Astrocyte of the cerebellum (primary cell): Measurements from ENCODE around the gene CHD3.
A peak's percentile ranks its signal among the peaks of the same experiment; 100 is the strongest.

Source experiments
- DNase-seq: peaks from one replicate; pipeline ENCODE4 v3.0.0-alpha.2; 2011; ENCODE audit warnings: low read depth
- H3K4me3 ChIP-seq: 2 replicates; pipeline ENCODE4 v1.5.1; 2011; ENCODE audit warnings: mild to moderate bottlenecking, low read depth, low read length, moderate library complexity
- CTCF ChIP-seq: IDR thresholded peaks from 2 replicates; pipeline ENCODE4 v1.5.1; 2012; ENCODE audit warnings: low read length, low read depth, moderate library complexity, mild to moderate bottlenecking; ENCODE audit errors: missing control alignments
- in situ Hi-C: cut with HindIII; loops from 2 replicates; pipeline ENCODE4 v1.10.0; 2017; ENCODE audit warnings: low sequenced_read_pairs

CHD3 gene

GRCh38 chr17:7888184-7888920 is at the start of gene CHD3:
TSS of gene CHD3 (plus strand) at chr17:7888789. CDS start at chr17:7889001, 212 bp downstream.
- in situ Hi-C loops, result no loop called here
- no peak for TF ChIP-seq CTCF
- H3K4me3 ChIP-seq, result peak within 1 kb of the TSS; percentile 39
- no peak for DNase-seq

GRCh38 chr17:7839190-7839875 is 49.3 kb upstream of the CHD3 start:
- TF ChIP-seq CTCF, result no peak
- in situ Hi-C loops, result no loop called here
- DNase-seq, result no peak
- peak overlapping the region; percentile 74 for H3K4me3 ChIP-seq

GRCh38 chr17:7839876-7840261 is 48.7 kb upstream of the CHD3 start:
- H3K4me3 ChIP-seq, result no peak overlapping the region
- no peak for TF ChIP-seq CTCF
- in situ Hi-C loops, result no loop called here
- DNase-seq, result no peak

- in situ Hi-C loops, result no loop called here
- TF ChIP-seq CTCF, result no peak
- H3K4me3 ChIP-seq, result no peak overlapping the region
- DNase-seq, result no peak
Observed at GRCh38 chr17:7840441-7840840, 48.1 kb upstream of the CHD3 start.

- no peak for TF ChIP-seq CTCF
- in situ Hi-C loops, result no loop called here
- H3K4me3 ChIP-seq, result peak overlapping the region; percentile 70
Observed at GRCh38 chr17:7840875-7841274, 47.7 kb upstream of the CHD3 start.

GRCh38 chr17:7841396-7841914 is 47.1 kb upstream of the CHD3 start:
- H3K4me3 ChIP-seq, result peak overlapping the region; percentile 70
- in situ Hi-C loops, result no loop called here
- peak; percentile 66 for DNase-seq
- TF ChIP-seq CTCF, result no peak

More at GRCh38 chr17:7840875-7841274, 47.7 kb upstream of the CHD3 start:
- DNase-seq, result no peak
